ENCODE measurements around the gene MRPL58. TPM values are rescaled to one million over a fixed set of nuclear protein-coding genes. Genes with fewer than 3 reads are reported as not detected.

MRPL58 gene
- total and polyA plus RNA-seq, 2 of the 8 experiments (the other 6 are each of a cell fraction or from before 2014, with no cell fraction given) = 43.6 to 49.1 TPM

- Histone ChIP-seq H3K9ac (replicated peaks in 1 of 4; ENCODE audit: extremely low read depth in 1 of 4, low read depth in 3 of 4, low read length in 3 of 4) (no peak overlapping the region), H3K14ac (ENCODE audit: insufficient read length) (no peak overlapping the region), H3K23ac (ENCODE audit: insufficient read length) (no peak overlapping the region), H3K36me3 (ENCODE audit: control insufficient read depth in 2 of 4, insufficient read depth in 4 of 4, low read length in 3 of 4) (peaks cover 6 to 29% (median 18%) of the 10 kb centered on the region in 4 experiments; a peak in 6 of 8 replicates), H3K4me2 (ENCODE audit: insufficient read depth in 1 of 2, low read depth in 2 of 2, low read length in 2 of 2) (no peak overlapping the region), H3K79me2 (ENCODE audit: control insufficient read depth in 1 of 2, insufficient read depth in 2 of 2, low read length in 2 of 2) (0 out of 4 replicates have a peak, but pooled peaks cover 0 to under 1% of the 10 kb centered on the region in 2 experiments), H3K27me3 (replicated peaks in 1 of 4; ENCODE audit: control insufficient read depth in 3 of 4, extremely low read depth in 1 of 4, insufficient read depth in 3 of 4, low read length in 3 of 4) (no peaks in the 10 kb centered on the region), H4K20me1 (replicated peaks in 1 of 2; ENCODE audit: control insufficient read depth in 1 of 2, insufficient read depth in 2 of 2, low read length in 2 of 2) (peaks cover 0 to 4% of the 10 kb centered on the region in 2 experiments), H3K79me1 (ENCODE audit: low read depth, low read length) (no peaks in the 10 kb centered on the region), H3K18ac (ENCODE audit: extremely low read depth, low read length) (no peak overlapping the region), H3K9me3 (ENCODE audit: insufficient read depth in 2 of 2, low read depth in 1 of 2, low read length in 1 of 2) (no peaks in the 10 kb centered on the region), H3K4me1 (replicated peaks in 1 of 4; ENCODE audit: control insufficient read depth in 3 of 4, insufficient read depth in 4 of 4, low read length in 3 of 4) (no peaks in the 10 kb centered on the region), H2BK12ac (ENCODE audit: low read depth, low read length) (no peak overlapping the region), H2BK15ac (ENCODE audit: low read length) (no peak overlapping the region), H3K4me3 (ENCODE audit: extremely low read depth in 1 of 4, insufficient read depth in 2 of 4, low read depth in 3 of 4, low read length in 4 of 4) (no peak overlapping the region), H3K56ac (replicated peaks; ENCODE audit: insufficient read length, low read depth, low read length) (no peak overlapping the region), H2BK20ac (ENCODE audit: low read length) (no peak overlapping the region), H4K91ac (replicated peaks; ENCODE audit: insufficient read length, low read length) (no peak overlapping the region), H2BK120ac (replicated peaks; ENCODE audit: low read depth, low read length) (no peak overlapping the region), H3K23me2 (ENCODE audit: low read depth, low read length) (no peaks in the 10 kb centered on the region), H2AFZ (ENCODE audit: low read length) (no peak overlapping the region), H2AK5ac (ENCODE audit: low read depth, low read length) (no peak overlapping the region), H2BK5ac (ENCODE audit: low read depth, low read length) (no peak overlapping the region), H3K27ac (ENCODE audit: low read depth, low read length) (no peak overlapping the region), H4K5ac (ENCODE audit: insufficient read length, low read depth, low read length) (no peak overlapping the region), H3K4ac (replicated peaks; ENCODE audit: insufficient read length, low read depth, low read length) (no peak overlapping the region), H4K8ac (ENCODE audit: extremely low read depth, insufficient read depth, low read length) (no peak overlapping the region)
- CTCF ChIA-PET (ENCODE audit: partially characterized antibody) = interaction anchor here (0.6 to 20.3 kb wide), 6 partner anchors 10 to 1152 kb away, joined by 3 to 345 read pairs (median 6); partner anchors contain the start of genes CDR2L and OTOP2
- FAIRE-seq = no peak
- POLR2A ChIA-PET (ENCODE audit: partially characterized antibody) = interaction anchor here (0.9 to 2.5 kb wide), 5 partner anchors 9 to 49 kb away, joined by 3 to 16 read pairs (median 4); partner anchors contain the start of genes ATP5PD, CDR2L, KCTD2 and MRPL58
- TF ChIP-seq ASH2L (IDR thresholded peaks at IDR 0.05; ENCODE audit: low read length) = no peak
- no peak for TF ChIP-seq RAD21 (IDR thresholded peaks at IDR 0.05 in 1 of 2, conservative IDR thresholded peaks at IDR 0.05 in 1 of 2; ENCODE audit: low read depth in 2 of 2, low read length in 2 of 2)
- TF ChIP-seq POLR2AphosphoS5 (IDR thresholded peaks at IDR 0.05; ENCODE audit: low read depth, low read length) = no peak
- no peak for TF ChIP-seq TEAD4 (IDR thresholded peaks at IDR 0.05; ENCODE audit: low read depth, low read length)
- no peak for TF ChIP-seq RXRA (IDR thresholded peaks at IDR 0.05; ENCODE audit: insufficient read depth, low read depth, low read length)
- TF ChIP-seq NRF1 (IDR thresholded peaks at IDR 0.05; ENCODE audit: low read depth, low read length) = no peak
- TF ChIP-seq CREB1 (IDR thresholded peaks at IDR 0.05) = no peak
- no peak for TF ChIP-seq PHF8 (conservative IDR thresholded peaks at IDR 0.05; ENCODE audit: low read depth, low read length)
- no peak for TF ChIP-seq SP1 (IDR thresholded peaks at IDR 0.05; ENCODE audit: low read depth, low read length)
- TF ChIP-seq BRCA1 (IDR thresholded peaks at IDR 0.05; ENCODE audit: low read depth, low read length) = no peak
- TF ChIP-seq POLR2A (IDR thresholded peaks at IDR 0.05; ENCODE audit: control extremely low read depth in 1 of 2, low read depth in 2 of 2, low read length in 2 of 2) = no peak
- no peak for TF ChIP-seq EP300 (IDR thresholded peaks at IDR 0.05; ENCODE audit: borderline replicate concordance in 1 of 2, low read depth in 2 of 2, low read length in 2 of 2)
- TF ChIP-seq SIX5 (IDR thresholded peaks at IDR 0.05; ENCODE audit: low read depth, low read length) = no peak
- no peak for TF ChIP-seq HDAC2 (IDR thresholded peaks at IDR 0.05; ENCODE audit: borderline replicate concordance in 1 of 2, low read depth in 2 of 2, low read length in 2 of 2)
- TF ChIP-seq NANOG (IDR thresholded peaks at IDR 0.05; ENCODE audit: insufficient read depth, low read depth, low read length, poor library complexity, severe bottlenecking) = no peak
- WGBS, 2 experiments (ENCODE audit: extremely low coverage in 1 of 2, insufficient coverage in 1 of 2, insufficient read length in 1 of 2, insufficient replicate concordance in 2 of 2, low coverage in 1 of 2, low lambda C conversion rate in 2 of 2, missing lambda C conversion rate in 1 of 2) = 91% methylated on average over 6 of the region's 6 CpGs; no CpG with 5 or more reads in 1 of the 2 experiments
- no peak for DNase-seq (ENCODE audit: low read depth in 1 of 2, low spot score in 2 of 2)
Measured at GRCh38 chr17:74998783-74999182, 13.7 kb upstream of the MRPL58 start.
